Medulla oblongata (tissue), 1 donor: ENCODE data around the gene RNASE9.
A peak's percentile ranks its signal among the peaks of the same experiment; 100 is the strongest.
"Not testable (repeated sequence)": the region's sequence is repeated elsewhere in the genome, so short reads cannot be mapped to it uniquely, and the experiment has no call there.

Experiments used
- DNase-seq: peaks from one replicate; pipeline ENCODE4 v3.0.0-alpha.2; 2015; ENCODE audit errors: extremely low spot score

Gene RNASE9

DNA sequence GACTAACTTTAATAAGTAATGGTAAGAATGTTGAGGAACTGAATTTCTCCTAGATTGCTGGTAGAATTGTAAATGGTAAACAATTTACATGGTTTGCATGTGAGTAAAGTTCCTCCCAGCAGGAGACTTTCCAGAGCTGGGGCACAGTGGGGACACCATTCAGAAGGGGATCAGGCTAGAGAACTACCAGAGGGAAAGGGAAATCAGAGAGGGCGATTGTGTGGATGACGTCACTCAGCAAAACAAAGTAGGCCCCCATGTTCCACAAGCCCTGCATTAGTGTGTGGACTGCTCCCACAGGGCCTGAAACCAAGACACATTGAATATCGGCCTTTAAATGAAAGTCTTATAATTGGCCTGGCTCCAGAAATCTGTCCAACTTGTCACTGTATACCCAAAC is 17.5 kb upstream of the RNASE9 start:
- DNase-seq, result no peak

DNA sequence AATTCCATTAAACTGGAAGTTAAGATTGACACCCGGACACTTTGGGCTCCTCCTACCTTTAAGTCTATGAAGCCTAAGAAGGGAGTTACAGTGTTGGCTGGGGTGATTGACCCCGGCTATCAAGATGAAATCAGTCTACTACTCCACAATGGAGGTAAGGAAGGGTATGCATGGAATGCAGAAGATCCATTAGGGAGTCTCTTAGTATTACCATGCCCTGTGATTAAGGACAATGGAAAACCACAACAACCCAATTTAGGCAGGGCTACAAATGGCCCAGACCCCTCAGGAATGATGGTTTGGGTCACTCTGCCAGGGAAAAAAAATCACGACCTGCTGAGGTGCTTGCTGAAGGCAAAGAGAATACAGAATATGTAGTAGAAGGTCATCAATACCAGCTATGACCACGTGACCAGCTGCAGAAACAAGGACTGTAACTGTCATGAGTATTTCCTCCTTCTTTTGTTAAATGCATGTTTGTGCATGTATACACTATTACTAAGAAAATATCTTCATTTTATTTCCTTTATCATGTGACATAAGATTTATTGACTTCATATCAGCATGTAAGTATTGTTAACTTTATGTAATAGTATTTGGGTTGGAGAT is 11.6 kb upstream of the RNASE9 start:
- not testable (repeated sequence) for DNase-seq

DNA sequence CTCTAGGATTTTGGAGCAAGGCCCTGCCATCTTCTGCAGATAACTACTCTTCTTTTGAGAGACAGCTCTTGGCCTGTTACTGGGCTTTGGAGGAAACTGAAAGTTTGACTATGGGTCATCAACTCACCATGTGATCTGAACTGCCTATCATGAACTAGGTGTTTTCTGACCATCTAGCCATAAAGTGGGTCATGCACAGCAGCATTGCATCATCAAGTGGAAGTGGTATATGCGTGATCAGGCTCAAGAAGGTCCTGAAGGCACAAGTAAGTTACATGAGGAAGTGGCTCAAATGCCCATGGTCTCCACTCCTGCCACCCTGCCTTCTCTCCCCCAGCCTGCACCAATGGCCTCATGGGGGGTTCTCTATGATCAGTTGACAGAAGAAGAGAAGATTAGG is 9.9 kb upstream of the RNASE9 start:
- not testable (repeated sequence) for DNase-seq

DNA sequence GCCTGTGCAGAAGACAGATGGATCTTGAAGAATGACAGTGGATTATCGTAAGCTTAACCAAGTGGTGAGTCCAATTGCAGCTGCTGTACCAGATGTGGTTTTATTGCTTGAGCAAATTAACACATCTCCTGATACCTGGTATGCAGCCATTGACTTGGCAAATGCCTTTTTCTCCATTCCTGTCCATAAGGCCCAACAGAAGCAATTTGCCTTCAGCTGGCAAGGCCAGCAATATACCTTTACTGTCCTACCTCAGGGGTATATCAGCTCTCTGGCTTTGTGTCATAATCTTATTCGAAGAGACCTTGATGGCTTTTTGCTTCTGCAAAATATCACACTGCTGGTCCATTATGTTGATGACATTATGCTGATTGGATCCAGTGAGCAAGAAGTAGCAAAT is 9.0 kb upstream of the RNASE9 start:
- DNase-seq, result not testable (repeated sequence)

DNA sequence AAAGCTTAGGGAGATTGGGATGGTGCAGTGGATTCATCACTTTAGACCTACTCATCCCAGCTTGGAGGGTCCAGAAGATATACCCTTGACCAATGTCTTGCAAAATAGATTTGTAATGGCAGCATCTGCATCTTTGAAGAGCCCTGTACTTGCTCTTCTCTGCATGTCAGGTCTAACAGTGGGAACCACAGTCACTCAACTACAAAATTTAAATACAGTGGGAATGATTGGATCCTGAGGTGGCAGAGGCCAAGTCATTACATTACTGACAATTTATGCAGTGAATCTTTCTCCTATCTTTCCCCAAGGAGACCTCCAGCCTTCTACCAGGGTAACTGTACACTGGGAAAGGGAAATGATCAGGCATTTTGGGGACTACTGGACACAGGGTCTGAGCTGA is 8.2 kb upstream of the RNASE9 start:
- no peak for DNase-seq

DNA sequence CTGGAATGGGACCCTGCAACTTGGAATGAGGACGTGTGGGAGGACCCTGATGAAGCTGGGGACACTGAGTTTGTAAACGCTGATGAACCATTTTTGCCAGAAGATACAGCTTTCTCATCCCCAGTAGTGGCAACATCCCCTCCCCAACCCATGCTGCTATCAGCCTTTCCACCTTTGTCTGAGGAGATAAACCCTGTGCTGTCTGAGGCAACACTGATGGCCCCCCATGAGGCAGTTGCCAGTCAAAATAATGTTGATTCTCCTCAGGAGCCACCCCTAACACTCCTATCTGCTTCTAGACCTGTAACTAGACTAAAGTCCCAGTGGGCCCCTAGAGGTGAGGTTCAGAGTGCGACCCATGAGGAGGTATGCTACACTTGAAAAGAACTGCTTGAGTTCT is 7.5 kb upstream of the RNASE9 start:
- DNase-seq, result no peak

DNA sequence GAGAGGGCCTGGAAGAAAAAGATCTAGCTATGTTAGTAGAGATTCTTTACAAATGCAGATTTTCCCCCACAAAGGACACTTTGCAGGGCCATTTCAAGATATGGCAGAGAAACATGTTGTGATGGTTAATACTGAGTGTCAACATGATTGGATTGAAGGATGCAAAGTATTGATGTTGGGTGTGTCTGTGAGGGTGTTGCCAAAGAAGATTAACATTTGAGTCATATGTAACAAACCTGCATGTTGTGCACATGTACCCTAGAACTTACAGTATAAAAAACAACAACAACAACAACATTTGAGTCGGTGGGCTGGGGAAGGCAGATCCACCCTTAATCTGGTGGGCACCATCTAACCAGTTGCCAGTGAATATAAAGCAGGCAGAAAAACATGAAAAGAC is 6.4 kb upstream of the RNASE9 start:
- DNase-seq, result not testable (repeated sequence)

DNA sequence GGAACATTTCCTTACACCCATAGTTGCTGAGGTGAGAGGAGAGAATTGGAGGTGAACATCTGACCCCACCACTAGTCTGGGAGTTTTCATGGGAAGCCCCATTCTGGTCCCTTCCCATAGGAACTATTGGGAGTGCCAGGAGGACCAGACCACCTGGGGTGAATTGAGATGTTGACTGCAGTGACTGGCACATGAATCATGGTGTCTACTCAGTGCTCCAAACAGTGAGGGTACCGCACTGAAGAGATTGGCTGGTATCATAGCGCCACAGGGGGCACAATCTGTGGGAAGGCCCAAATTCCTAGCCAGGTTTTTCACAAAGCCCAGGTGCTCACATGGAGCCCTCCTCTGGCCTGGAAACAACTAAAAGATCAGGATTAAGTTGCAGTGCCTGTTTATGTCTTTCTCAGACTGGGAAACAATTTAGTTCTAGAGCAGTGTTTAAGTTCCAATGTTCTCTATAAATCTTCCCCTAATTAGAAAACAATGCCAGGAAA is 3.7 kb upstream of the RNASE9 start:
- no peak for DNase-seq

DNA sequence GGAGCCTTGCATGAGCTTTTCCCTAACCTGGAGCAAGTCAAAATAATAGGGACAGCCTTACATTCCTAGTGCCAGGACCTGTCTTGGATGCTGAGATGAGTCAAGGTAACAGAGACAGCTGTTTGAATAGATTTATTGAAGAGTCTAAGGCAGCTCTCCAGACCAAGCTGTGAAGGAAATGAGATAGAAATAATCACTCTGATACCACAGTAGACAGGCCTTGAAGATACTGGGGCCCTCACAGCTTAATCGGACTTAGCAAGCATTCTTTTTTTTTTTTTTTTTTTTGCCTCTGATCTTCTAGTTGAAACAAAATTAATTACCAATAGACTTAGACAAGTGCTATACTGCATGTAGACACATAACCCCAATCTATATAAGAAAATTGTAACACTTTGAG is 3.1 kb upstream of the RNASE9 start:
- DNase-seq, result no peak

DNA sequence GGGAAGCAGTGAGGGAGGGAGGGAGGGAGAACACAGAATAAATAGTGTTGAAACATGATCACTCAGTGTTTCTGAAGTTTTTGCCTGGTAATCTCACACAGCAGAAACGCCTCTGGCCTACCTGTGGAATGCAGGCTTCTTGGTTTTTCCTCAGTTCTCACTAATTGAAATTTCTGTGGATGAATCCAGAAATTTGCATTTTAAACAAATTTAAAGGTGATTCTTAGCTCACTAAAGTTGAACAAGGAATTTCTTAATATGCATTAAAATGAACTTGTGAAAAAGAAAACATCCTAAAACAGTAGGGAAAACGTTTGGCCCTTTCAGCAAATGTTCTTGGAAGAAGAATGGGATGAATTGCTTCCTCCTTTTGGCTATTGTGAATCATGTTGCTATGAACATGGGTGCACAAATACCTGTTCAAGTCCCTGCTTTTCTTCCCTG is 1.4 kb downstream of the RNASE9 start:
- DNase-seq, result no peak

DNA sequence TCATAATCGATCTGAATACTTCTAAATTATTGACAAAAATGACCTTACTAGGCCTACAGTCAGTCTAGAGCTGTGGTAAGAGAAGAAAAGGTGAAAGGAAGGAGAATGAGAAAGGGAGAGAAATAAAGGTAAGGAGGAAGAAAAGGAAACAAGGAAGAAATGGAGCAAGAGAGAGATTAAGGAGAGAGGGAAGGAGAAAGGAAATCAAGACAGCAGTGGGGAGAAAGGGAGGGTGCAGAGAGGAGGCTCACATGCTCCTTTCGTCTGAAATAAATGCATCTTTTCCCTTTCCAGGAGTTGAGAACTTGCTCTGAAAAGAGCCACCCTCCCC is 3.7 kb downstream of the RNASE9 start:
- no peak for DNase-seq

DNA sequence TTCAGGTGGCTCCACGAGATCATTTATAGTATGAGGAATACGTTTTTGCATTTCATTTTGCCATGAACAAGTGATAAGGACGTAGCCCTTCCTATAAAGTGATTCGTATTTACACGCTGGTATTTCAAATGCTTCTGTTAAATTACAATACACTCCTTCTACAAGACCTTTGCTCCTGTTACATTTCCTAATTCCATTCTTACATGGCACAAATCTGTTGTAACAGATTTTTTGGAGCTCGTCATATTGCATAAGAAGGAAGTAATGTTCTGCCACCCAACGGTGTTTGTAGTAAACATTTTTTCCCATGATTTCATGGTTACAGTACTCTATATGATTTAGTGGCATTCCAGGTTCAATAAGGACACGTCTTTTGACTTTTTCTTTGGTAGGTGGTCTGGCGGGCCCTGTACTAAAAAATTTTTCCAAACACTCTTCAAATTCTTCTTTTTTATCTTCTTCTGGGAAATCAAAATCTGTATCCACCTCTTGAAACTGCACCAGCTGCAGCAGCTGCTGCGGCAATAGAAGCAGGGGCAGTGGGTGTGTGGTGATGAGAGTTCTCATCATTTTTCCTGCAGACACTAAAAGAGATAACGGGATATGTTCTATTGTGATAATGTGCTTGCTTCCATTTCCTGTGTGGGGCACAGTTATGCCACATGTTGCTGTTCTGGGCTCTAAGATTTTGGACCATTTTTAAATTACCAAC is 4.2 kb downstream of the RNASE9 start:
- DNase-seq, result no peak

DNA sequence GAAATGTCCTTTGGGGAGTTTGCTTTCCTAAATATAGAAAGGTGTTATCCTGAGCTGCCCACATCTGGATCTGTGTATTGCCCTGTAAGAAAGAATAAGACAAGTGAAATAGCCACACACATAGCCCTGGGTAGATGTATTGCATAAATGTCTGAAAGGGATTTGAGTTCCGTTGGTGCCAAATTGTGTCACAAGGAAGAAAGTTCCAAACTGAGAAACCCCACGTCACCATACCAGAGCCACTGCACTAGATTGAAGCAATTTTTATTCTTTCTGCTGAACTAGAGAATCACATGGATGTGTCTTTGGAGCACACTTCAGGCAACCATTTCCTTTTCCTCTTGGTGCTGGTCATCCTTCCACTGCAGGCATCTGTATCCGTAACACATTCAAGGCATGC is 5.0 kb downstream of the RNASE9 start:
- DNase-seq, result no peak

DNA sequence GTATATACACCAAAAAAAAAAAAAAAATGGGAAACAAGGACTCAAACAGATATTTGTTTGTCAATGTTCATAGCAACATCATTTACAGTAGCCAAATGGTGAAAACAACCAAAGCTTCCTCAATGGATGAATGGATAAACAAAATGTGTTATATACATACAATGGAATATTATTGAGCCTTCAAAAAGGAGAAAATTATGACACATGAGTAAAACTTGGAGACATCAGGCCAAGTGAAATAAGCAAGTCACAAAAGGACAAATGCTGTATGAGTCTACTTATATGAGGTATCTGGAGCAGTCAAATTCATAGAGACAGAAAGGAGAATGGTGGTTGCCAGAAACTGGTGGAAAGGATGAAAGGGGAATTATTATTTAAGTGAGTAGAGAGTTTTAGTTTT is 7.8 kb downstream of the RNASE9 start:
- DNase-seq, result no peak

DNA sequence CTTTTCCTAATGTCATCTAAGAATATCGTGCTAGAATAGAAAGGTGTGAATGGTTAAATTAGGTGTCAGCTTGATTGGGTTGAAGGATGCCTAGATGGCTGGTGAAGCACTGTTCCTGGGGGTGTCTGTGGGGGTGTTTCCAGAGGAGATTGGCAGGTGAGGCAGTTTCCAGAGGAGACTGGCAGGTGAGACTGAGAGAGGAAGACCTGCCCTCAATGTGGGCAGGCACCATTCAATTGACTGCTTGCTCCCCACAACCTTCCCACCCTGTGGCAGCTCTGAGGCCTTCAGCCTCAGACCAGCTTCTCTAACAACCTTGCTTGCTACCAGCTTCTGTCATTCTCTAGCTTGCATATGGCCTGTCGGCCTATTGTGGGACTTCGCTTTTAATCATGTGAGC is 9.2 kb downstream of the RNASE9 start:
- DNase-seq, result no peak

DNA sequence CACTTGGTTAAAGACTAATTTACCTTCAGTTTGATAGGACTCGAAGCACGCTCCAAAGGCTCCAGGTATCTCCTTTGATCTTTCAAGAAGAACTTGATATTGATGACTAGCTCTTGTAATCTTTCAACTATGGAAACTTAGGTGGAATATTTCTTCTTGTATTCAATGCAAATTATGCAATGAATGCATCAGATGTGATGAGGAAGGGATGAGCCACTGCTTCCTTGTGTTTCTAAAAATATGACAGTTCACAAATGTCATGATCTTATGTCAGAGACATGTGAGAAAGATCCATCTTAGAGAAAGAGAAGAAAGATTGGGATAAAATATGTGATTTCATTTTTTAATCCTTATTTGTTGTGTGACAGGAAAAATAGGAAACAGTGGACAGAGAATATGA is 9.9 kb downstream of the RNASE9 start:
- no peak for DNase-seq

DNA sequence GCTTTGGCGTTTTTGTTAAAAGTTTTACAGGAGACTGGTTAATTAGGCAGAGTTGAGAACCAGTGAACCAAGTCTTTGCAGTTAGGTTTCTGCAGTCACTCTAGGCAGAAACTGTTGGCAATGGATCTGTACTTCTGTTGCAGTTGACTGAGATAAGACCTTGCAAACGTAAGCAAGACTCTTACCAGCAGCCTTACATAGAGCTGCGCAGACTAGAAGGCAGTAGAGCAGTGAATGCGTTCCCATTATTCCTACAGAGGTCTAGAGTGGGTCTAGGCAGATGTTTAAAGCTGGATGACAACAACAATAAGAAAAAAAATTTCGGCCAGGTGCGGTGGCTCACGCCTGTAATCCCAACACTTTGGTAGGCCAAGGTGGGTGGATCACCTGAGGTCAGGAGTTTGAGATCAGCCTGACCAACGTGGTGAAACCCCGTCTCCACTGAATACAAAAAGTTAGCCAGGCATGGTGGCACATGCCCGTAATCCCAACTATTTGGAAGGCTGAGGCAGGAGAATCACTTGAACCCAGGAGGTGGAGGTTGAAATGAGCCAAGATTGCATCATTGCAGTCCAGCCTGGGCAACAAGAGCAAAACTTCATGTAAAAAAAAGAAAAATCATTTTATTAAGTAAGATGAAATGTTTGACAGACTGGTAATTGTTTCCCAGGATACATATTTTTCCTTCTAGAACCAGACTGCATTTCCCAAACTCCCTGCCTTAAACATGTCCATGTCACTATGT is 12.3 kb downstream of the RNASE9 start:
- no peak for DNase-seq

DNA sequence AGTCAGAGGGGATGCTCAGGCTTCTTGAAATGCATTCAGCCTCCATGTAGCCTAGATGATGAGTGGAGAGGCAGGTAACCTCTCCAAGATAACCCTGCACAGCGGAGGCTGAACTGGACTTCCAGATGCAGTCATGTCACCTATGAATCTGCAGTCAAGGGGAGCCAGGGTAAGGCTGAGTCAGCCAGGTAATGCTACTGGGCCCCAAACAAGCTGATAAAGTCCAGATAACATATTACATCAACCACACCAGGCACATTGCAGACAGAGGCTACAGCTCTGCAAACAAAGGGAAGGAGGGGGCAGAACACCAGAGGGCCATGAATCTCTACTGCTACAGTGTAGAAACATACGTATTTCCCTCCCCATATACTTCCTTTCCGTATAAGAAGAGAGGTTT is 14.0 kb downstream of the RNASE9 start:
- no peak for DNase-seq

DNA sequence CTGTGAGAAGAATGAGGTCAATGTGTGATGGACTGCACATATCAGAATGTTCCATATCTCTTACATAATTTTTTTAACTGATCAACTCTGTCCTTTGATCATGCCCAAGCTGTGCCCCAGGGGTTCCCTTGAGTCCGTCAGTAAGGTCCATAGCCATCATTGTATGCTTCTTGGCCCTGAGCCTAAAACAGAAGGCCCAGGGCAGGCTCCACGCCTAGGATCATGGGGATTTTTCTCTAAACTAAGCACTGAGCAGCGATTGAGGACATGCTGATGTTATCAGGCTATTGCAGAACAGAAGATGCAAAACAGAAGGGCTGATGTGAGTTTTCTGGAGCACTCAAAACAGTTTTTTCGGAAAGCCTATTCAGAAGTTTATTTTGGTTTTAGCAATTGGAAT is 20.9 kb downstream of the RNASE9 start:
- DNase-seq, result no peak

DNA sequence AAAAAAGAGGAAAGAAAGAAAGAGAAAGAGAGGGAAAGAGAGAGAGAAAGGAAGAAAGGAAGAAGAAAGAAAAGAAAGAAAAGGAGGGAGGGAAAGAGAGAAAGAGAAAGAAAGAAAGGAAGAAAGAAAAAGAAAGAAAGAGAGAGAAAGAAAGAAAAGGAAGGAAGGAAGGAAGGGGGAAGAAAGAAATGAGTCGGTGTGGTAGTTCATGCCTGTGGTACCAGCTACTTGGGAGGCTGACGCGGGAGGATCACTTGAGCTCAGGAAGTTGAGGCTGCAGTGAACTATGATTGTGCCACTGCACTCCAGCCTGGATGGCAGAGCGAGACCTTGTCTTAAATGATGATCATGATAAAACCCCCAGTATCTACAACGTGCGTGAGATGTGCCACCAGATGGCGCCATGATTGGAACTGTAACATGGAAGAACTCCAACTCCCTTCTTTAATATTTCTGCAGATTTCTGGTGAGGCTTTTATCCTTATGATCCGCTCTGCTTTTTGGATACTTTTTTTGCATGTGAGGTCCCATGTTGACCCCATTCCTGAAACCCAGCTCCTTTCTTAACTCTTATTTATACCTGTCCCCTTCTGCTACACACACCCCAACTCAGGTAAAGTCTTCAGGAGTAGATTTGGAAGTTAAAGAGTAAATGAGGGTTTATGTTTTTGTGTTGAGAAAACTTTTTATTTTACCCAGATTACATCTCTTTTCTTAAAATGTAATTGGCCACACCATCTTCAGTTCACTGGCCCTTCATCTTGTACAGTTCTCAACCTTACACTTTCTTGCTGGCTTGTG is 29.9 kb downstream of the RNASE9 start:
- peak; percentile 67 for DNase-seq

DNA sequence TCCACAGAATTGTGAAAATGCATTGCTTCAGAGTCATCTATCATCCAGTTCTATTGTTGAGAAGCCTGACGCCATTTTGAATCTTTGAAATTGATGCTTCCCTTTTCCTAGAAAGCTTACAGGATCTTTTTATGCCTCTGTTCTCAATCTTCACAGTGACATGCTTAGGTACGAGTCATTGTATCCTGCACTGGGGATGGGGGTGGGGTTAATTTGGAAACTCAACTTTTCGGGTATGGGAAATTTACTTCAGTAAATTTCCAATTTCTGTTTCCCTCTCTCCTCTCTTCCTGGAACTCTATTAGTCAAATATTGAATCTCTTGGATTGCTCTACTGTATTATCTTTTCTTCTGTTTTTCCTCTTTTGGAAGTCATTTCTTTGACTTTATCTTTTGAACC is 31.0 kb downstream of the RNASE9 start:
- DNase-seq, result no peak

DNA sequence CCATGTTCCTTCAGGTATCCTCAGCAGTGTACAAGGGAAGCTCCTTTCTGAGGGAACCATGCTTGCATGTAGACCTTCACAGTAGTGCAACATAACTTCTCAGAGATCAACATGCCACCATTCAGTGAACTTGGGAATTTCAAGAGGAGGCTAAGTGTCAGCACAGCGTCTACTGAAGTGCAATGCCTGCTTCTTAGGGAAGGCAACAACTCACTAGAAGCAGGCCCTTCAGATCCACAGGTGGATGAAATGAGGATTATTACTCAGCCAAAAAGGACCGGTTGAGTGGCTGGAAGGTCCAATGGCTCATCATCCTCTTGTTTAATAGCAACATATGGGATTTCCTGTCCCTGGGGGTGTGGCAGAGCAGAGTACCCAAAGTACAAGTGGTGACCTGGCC is 36.8 kb downstream of the RNASE9 start:
- no peak for DNase-seq
